GM19397 (cell line): ENCODE data around the gene ZNF708.
"Not testable (repeated sequence)": the region's sequence is repeated elsewhere in the genome, so short reads cannot be mapped to it uniquely, and the experiment has no call there.

ENCODE experiments used
- ATAC-seq: cut with Tn5 transposase; IDR thresholded peaks from one replicate; pipeline ENCODE4 v1.9.1; 2021; ENCODE audit warnings: mild to moderate bottlenecking, moderate library complexity; ENCODE audit not compliant: unreplicated experiment

The ZNF708 gene

DNA sequence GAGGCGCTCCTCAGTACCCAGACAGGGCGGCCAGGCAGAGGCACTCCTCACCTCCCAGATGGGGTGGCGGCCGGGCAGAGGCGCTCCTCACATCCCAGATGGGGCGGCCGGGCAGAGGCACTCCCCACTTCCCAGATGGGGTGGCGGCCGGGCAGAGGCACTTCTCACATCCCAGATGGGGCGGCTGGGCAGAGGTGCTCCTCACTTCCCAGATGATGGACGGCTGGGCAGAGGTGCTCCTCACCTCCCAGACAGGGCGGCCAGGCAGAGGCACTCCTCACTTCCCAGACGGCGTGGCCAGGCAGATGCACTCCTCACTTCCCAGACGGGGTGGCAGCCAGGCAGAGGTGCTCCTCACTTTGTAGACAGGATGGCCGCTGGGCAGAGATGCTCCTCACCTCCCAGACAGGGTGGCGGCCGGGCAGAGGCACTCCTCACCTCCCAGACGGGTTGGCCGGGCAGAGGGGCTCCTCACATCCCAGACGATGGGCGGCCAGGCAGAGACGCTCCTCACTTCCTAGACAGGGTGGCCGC is 68.3 kb downstream of the ZNF708 start:
- ATAC-seq, result not testable (repeated sequence)

DNA sequence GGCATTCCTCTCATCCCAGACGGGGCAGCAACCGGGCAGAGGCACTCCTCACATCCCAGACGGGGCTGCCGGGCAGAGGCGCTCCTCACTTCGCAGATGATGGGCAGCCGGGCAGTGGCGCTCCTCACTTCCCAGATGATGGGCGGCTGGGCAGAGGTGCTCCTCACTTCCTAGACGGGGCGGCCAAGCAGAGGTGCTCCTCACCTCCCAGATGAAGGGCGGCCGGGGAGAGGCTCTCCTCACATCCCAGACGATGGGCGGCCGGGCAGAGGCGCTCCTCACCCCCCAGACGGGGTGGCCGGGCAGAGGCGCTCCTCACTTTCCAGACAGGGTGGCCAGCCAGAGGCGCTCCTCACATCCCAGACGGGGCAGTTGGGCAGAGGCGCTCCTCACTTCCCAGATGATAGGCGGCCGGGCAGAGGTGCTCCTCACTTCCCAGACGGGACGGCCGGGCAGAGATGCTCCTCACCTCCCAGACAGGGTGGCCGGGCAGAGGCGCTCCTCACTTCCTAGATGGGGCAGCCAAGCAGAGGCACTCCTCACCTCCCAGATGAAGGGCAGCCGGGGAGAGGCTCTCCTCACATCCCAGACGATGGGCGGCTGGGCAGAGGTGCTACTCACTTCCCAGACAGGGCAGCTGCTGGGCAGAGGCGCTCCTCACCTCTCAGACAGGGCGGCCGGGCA is 68.9 kb downstream of the ZNF708 start:
- ATAC-seq, result no peak

DNA sequence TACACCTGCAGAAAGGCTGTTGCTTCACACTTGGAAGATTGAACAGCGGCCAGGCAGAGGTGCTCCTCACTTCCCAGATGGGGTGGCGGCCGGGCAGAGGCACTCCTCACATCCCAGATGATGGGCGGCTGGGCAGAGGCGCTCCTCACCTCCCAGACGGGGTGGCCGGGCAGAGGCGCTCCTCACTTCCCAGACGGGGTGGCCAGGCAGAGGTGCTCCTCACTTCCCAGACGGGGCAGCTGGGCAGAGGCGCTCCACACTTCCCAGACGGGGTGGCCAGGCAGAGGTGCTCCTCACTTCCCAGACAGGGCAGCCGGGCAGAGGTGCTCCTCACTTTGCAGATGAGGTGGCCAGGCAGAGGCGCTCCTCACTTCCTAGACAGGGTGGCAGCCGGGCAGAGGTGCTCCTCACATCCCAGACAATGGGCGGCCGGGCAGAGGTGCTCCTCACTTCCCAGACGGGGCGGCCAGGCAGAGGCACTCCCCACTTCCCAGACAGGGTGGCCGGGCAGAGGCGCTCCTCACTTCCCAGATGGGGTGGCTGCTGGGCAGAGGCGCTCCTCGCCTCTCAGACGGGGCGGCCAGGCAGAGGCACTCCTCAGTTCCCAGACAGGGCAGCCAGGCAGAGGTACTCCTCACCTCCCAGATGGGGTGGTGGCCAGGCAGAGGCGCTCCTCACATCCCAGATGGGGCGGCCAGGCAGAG is 69.6 kb downstream of the ZNF708 start:
- ATAC-seq, result not testable (repeated sequence)

DNA sequence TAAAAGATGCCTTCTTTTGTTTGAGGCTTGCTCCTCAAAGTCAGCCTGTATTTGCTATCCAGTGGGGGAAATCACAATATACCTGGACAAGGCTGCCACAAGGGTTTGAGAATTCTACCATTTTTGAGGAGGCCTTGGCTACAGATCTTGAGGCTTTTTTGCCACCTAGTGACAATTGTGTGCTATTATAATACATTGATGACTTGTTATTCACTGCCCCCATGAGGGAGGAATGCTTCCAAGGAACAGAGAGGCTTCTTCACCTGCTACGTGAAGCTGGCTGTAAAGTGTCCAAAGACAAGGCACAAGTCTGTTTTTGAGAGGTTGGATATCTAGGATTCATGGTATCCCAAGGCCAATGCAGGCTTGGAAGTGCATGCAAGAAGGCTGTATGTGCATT is 72.5 kb downstream of the ZNF708 start:
- no peak for ATAC-seq
